KMS-11 (cell line): ENCODE results near the gene THSD7A.

Source experiments
- H2AFZ ChIP-seq: fragments of 200-600 bp; sonication (generic); 2 replicates; pipeline ENCODE4 v1.6.1; 2016; ENCODE audit warnings: antibody characterized with exemption, mixed run types, low read depth
- H3K27ac ChIP-seq: fragments of 200-600 bp; sonication (generic); 2 replicates; pipeline ENCODE4 v1.6.1; 2016; ENCODE audit warnings: mild to moderate bottlenecking, mixed run types
- H3K27me3 ChIP-seq: fragments of 200-600 bp; sonication (generic); 2 replicates; pipeline ENCODE4 v1.6.1; 2017; ENCODE audit warnings: mild to moderate bottlenecking, low read depth, mixed run types, moderate library complexity; ENCODE audit not compliant: insufficient read depth
- H3K36me3 ChIP-seq: fragments of 200-600 bp; sonication (generic); 2 replicates; pipeline ENCODE4 v1.6.1; 2017; ENCODE audit warnings: mild to moderate bottlenecking, mixed run types; ENCODE audit not compliant: insufficient read depth
- H3K4me1 ChIP-seq: fragments of 200-600 bp; sonication (generic); 2 replicates; pipeline ENCODE4 v1.6.1; 2016; ENCODE audit warnings: mild to moderate bottlenecking, low read depth, mixed run types; ENCODE audit not compliant: poor library complexity, severe bottlenecking
- H3K4me2 ChIP-seq: fragments of 200-600 bp; sonication (generic); 2 replicates; pipeline ENCODE4 v1.7.0; 2016; ENCODE audit warnings: mild to moderate bottlenecking, mixed run types
- H3K4me3 ChIP-seq: fragments of 200-600 bp; sonication (generic); IDR thresholded peaks from 2 replicates; pipeline ENCODE4 v1.6.1; 2017; ENCODE audit warnings: low read depth, low read length, mixed read lengths; ENCODE audit not compliant: insufficient read depth
- H3K79me2 ChIP-seq: fragments of 200-600 bp; sonication (generic); 2 replicates; pipeline ENCODE4 v1.6.1; 2016; ENCODE audit warnings: low read depth, mixed run types; ENCODE audit not compliant: insufficient read depth
- H3K9ac ChIP-seq: fragments of 200-600 bp; sonication (generic); 2 replicates; pipeline ENCODE4 v1.6.1; 2016; ENCODE audit warnings: mild to moderate bottlenecking, mixed run types
- H4K20me1 ChIP-seq: fragments of 200-600 bp; sonication (generic); 2 replicates; pipeline ENCODE4 v1.6.1; 2016; ENCODE audit warnings: mild to moderate bottlenecking, mixed run types; ENCODE audit not compliant: insufficient read depth
- TF ChIP-seq, protein P1 (sequence below): fragments of 200-600 bp; sonication (generic); conservative IDR thresholded peaks from 2 replicates; pipeline ENCODE4 v1.6.1; 2017; ENCODE audit warnings: low read depth, mild to moderate bottlenecking, antibody characterized with exemption, low read length, moderate library complexity, mixed read lengths

Gene THSD7A

DNA sequence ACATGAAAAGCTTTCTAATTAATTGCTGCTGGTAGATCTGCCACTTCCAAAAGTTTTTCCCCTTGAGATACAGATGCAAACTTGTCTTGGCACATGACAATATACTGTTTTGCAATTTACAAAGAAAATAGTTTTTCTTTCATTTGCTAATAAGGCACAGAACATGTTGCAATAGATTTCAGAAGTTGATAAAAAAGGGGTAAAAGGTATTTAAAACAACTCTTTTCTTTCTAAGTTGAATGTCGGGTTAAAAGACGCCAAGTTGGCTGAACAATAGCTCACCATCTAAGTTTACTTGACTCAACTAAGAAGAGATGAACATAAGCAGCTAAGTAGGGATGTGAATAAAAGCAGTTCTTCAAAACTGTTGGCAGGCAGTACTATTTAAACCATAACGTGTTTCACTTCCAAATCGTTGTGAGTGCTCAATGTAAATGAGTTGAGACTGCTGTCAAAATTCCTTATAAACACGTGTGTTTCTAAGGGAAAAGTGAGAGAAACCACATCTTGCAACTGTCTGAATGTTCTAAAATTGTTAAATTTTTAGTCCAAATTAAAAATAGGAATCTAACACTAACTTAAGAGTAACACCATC, 14.5 kb upstream of the THSD7A start:
- no peaks in the 10 kb centered on the region for H3K4me1 ChIP-seq
- no peak overlapping the region for H3K4me3 ChIP-seq
- H3K27ac ChIP-seq = no peak overlapping the region
- no peak overlapping the region for H2AFZ ChIP-seq
- no peak overlapping the region for H3K9ac ChIP-seq
- H3K27me3 ChIP-seq = no peaks in the 10 kb centered on the region
- H3K4me2 ChIP-seq = no peak overlapping the region
- no peaks in the 10 kb centered on the region for H4K20me1 ChIP-seq
- H3K79me2 ChIP-seq = no peaks in the 10 kb centered on the region
- TF ChIP-seq, protein P1, sequence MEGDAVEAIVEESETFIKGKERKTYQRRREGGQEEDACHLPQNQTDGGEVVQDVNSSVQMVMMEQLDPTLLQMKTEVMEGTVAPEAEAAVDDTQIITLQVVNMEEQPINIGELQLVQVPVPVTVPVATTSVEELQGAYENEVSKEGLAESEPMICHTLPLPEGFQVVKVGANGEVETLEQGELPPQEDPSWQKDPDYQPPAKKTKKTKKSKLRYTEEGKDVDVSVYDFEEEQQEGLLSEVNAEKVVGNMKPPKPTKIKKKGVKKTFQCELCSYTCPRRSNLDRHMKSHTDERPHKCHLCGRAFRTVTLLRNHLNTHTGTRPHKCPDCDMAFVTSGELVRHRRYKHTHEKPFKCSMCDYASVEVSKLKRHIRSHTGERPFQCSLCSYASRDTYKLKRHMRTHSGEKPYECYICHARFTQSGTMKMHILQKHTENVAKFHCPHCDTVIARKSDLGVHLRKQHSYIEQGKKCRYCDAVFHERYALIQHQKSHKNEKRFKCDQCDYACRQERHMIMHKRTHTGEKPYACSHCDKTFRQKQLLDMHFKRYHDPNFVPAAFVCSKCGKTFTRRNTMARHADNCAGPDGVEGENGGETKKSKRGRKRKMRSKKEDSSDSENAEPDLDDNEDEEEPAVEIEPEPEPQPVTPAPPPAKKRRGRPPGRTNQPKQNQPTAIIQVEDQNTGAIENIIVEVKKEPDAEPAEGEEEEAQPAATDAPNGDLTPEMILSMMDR = no peak
- no peaks in the 10 kb centered on the region for H3K36me3 ChIP-seq

DNA sequence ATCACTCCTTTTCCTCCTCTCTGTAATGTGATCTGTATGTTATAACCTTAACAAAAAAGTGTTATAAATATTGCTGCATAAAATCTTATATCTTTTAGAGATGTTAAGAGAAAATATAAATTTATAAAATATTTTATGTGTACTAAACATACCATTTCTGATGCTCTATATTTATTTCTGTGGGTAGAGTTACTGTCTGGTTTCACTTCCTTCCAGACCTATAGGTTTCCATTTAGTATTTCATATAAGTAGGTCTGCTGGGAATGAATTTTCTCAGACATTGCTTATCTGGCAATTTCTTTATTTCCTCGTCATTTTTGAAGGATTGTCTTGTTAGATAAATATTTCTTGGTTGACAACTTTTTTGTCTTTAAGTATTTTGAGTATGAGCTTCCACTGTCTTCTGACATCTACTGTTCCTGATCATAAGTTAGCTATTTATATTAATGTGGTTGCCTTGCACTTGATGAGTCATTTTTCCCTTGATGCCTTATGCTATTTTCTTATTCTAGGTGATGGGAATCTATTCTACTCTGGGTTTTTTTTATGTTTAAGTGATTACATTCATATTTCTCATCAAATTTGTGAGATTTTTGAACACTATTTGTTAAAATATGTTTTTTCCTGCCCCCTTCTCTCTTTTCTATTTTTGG, 11.2 kb upstream of the THSD7A start:
- H3K4me3 ChIP-seq = no peak overlapping the region
- TF ChIP-seq, protein P1 = no peak
- H3K27me3 ChIP-seq = no peaks in the 10 kb centered on the region
- H3K9ac ChIP-seq = no peak overlapping the region
- H3K36me3 ChIP-seq = no peaks in the 10 kb centered on the region
- no peaks in the 10 kb centered on the region for H4K20me1 ChIP-seq
- no peaks in the 10 kb centered on the region for H3K79me2 ChIP-seq
- H3K4me1 ChIP-seq = no peaks in the 10 kb centered on the region
- H3K27ac ChIP-seq = no peak overlapping the region
- no peak overlapping the region for H2AFZ ChIP-seq
- H3K4me2 ChIP-seq = no peak overlapping the region

DNA sequence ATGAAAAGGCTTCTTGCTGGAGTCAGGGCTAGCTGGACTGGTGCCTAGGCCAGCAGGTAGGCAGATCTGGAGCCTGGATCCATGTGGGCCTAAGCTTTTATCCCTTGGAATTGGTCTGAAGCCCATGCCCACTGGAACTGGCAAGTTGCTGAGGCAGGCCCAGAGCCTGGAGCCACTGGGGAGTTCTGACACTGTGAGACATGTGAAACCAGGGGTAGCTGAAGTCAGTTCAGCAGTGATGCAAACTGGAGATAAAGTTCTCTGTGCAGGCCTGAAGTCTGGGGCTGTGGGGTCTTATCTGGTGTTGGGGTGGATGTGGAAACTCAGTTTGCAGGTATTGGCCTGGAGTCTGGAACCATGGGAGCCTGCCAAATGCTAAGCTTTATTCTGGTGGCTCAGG, 9.7 kb upstream of the THSD7A start:
- TF ChIP-seq, protein P1 = no peak
- H4K20me1 ChIP-seq = no peaks in the 10 kb centered on the region
- H3K27me3 ChIP-seq = no peaks in the 10 kb centered on the region
- H3K4me3 ChIP-seq = no peak overlapping the region
- no peak overlapping the region for H3K9ac ChIP-seq
- no peak overlapping the region for H3K4me2 ChIP-seq
- no peaks in the 10 kb centered on the region for H3K4me1 ChIP-seq
- no peak overlapping the region for H2AFZ ChIP-seq
- H3K27ac ChIP-seq = no peak overlapping the region
- H3K36me3 ChIP-seq = no peaks in the 10 kb centered on the region
- no peaks in the 10 kb centered on the region for H3K79me2 ChIP-seq

DNA sequence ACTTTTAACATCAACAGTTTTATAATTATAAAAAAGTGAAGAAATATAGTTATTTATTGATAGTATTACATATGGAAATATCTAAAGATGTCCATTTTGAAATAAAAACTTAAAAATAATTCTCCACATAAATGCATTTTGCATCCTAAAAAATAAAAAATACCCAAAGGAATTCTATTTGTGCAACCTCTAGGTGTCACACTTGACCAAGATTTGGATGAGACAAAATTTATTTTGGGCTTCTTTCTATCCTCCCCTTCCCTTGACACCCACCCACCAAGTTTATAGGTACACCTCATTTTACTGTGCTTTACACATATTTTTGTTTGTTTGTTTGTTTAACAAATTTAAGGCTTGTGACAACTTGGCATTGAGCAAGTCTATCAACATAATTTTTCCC, 3.3 kb upstream of the THSD7A start:
- Histone ChIP-seq H4K20me1 (no peaks in the 10 kb centered on the region), H3K27me3 (no peaks in the 10 kb centered on the region), H3K79me2 (no peaks in the 10 kb centered on the region), H3K27ac (no peak overlapping the region), H3K4me2 (no peak overlapping the region), H2AFZ (no peak overlapping the region), H3K4me3 (no peak overlapping the region), H3K36me3 (no peaks in the 10 kb centered on the region), H3K4me1 (no peaks in the 10 kb centered on the region), H3K9ac (no peak overlapping the region)
- TF ChIP-seq, protein P1 = no peak; the same call in 1 of the 2 replicates
